H1 (cell line): ENCODE results near the gene TRABD2B. TPM values are rescaled to one million over a fixed set of nuclear protein-coding genes. Genes with fewer than 3 reads are reported as not detected.

Experiments used
- CTCF ChIA-PET: fragments of 300-600 bp; sonication (Branson Sonifier 250); formaldehyde crosslinking; loops from one replicate; lab custom pipeline; 2021; ENCODE audit not compliant: partially characterized antibody; lab: Charles Lee
- POLR2A ChIA-PET: fragments of 300-600 bp; sonication (Branson Sonifier 250); formaldehyde crosslinking; loops from one replicate; lab custom pipeline; 2021; ENCODE audit warnings: inconsistent platforms; ENCODE audit not compliant: partially characterized antibody; lab: Charles Lee
- DNase-seq, 2 experiments: peaks; one replicate each; pipeline versions ENCODE4 v3.0.0 to v3.0.0-alpha.2; 2010 to 2022; ENCODE audit warnings: low spot score in 2 of 2, low read depth in 1 of 2, mixed read lengths in 1 of 2
- FAIRE-seq: peaks from 2 replicates; lab custom pipeline; 2011; peaks lifted over from hg19 to GRCh38; lab: Jason Lieb, UNC
- H2AFZ ChIP-seq: 2 replicates; pipeline ENCODE4 v1.8.1; 2012; ENCODE audit warnings: low read length, inconsistent platforms
- H2AK5ac ChIP-seq: 2 replicates; pipeline ENCODE4 v1.6.1; 2013; ENCODE audit warnings: low read depth, low read length
- H2BK120ac ChIP-seq: replicated peaks from 2 replicates; pipeline ENCODE3; 2013; ENCODE audit warnings: low read depth, low read length, inconsistent platforms
- H2BK12ac ChIP-seq: 2 replicates; pipeline ENCODE4 v1.6.1; 2013; ENCODE audit warnings: low read depth, low read length
- H2BK15ac ChIP-seq: 2 replicates; pipeline ENCODE4 v1.6.1; 2013; ENCODE audit warnings: low read length
- H2BK20ac ChIP-seq: 2 replicates; pipeline ENCODE4 v1.6.1; 2013; ENCODE audit warnings: low read length
- H2BK5ac ChIP-seq: 2 replicates; pipeline ENCODE4 v1.6.1; 2013; ENCODE audit warnings: low read depth, low read length
- H3K14ac ChIP-seq: 2 replicates; pipeline ENCODE4 v1.6.1; 2013; ENCODE audit warnings: inconsistent platforms; ENCODE audit not compliant: insufficient read length
- H3K18ac ChIP-seq: 2 replicates; pipeline ENCODE4 v1.6.1; 2013; ENCODE audit warnings: low read length; ENCODE audit errors: extremely low read depth
- H3K23ac ChIP-seq: 2 replicates; pipeline ENCODE4 v1.6.1; 2013; ENCODE audit warnings: inconsistent platforms; ENCODE audit not compliant: insufficient read length
- H3K23me2 ChIP-seq: 2 replicates; pipeline ENCODE4 v1.6.1; 2013; ENCODE audit warnings: low read depth, low read length
- H3K27ac ChIP-seq: 2 replicates; pipeline ENCODE4 v1.6.1; 2011; ENCODE audit warnings: low read depth, low read length, inconsistent platforms
- H3K27me3 ChIP-seq, 4 experiments: replicated peaks in 1 of 4; 1 replicate in 1 of 4; 2 replicates in 3 of 4; pipeline versions ENCODE4 v1.6.1 to v1.8.1; 2011 to 2013; ENCODE audit warnings: low read length in 3 of 4, mild to moderate bottlenecking in 3 of 4, inconsistent platforms in 2 of 4, mixed read lengths in 2 of 4, moderate library complexity in 1 of 4; ENCODE audit not compliant: control insufficient read depth in 3 of 4, insufficient read depth in 3 of 4; ENCODE audit errors: extremely low read depth in 1 of 4
- H3K36me3 ChIP-seq, 4 experiments: 2 replicates each; pipeline versions ENCODE4 v1.6.1 to v1.8.1; 2011 to 2013; ENCODE audit warnings: mild to moderate bottlenecking in 4 of 4, low read length in 3 of 4, moderate library complexity in 2 of 4, control low read depth in 1 of 4, inconsistent platforms in 1 of 4; ENCODE audit not compliant: insufficient read depth in 4 of 4, control insufficient read depth in 2 of 4
- H3K4ac ChIP-seq: replicated peaks from 2 replicates; pipeline ENCODE3; 2013; ENCODE audit warnings: low read length, low read depth, mixed read lengths, inconsistent platforms; ENCODE audit not compliant: insufficient read length
- H3K4me1 ChIP-seq, 4 experiments: replicated peaks in 1 of 4; 1 replicate in 1 of 4; 2 replicates in 3 of 4; pipeline versions ENCODE4 v1.6.1 to v1.8.1; 2011 to 2013; ENCODE audit warnings: low read length in 3 of 4, inconsistent platforms in 2 of 4, mixed read lengths in 1 of 4; ENCODE audit not compliant: insufficient read depth in 4 of 4, control insufficient read depth in 3 of 4
- H3K4me2 ChIP-seq, 2 experiments: 2 replicates each; pipeline versions ENCODE4 v1.6.1 to v1.8.1; 2011 to 2013; ENCODE audit warnings: low read depth in 2 of 2, low read length in 2 of 2, control low read depth in 1 of 2, inconsistent platforms in 1 of 2, mild to moderate bottlenecking in 1 of 2; ENCODE audit not compliant: insufficient read depth in 1 of 2
- H3K4me3 ChIP-seq, 4 experiments: fragments of 200-600, 300-600 bp in 1 of 4; sonication (generic), shearing (Covaris generic), sonication (Bioruptor Twin) in 1 of 4; 2 replicates each; pipeline versions ENCODE4 v1.5.1 to v1.8.1; 2011 to 2016; ENCODE audit warnings: low read length in 4 of 4, low read depth in 3 of 4, control low read depth in 2 of 4, inconsistent platforms in 2 of 4, mild to moderate bottlenecking in 2 of 4, mixed read lengths in 1 of 4, moderate library complexity in 1 of 4; ENCODE audit not compliant: insufficient read depth in 2 of 4; ENCODE audit errors: extremely low read depth in 1 of 4
- H3K56ac ChIP-seq: replicated peaks from 2 replicates; pipeline ENCODE3; 2013; ENCODE audit warnings: low read depth, mild to moderate bottlenecking, mixed read lengths, low read length, inconsistent platforms; ENCODE audit not compliant: insufficient read length
- H3K79me1 ChIP-seq: 2 replicates; pipeline ENCODE4 v1.6.1; 2013; ENCODE audit warnings: low read depth, low read length, control low read depth
- H3K79me2 ChIP-seq, 2 experiments: 2 replicates each; pipeline versions ENCODE4 v1.6.1 to v1.8.1; 2012 to 2013; ENCODE audit warnings: low read length in 2 of 2, mild to moderate bottlenecking in 2 of 2, inconsistent platforms in 1 of 2; ENCODE audit not compliant: insufficient read depth in 2 of 2, control insufficient read depth in 1 of 2
- H3K9ac ChIP-seq, 4 experiments: replicated peaks in 1 of 4; 1 replicate in 1 of 4; 2 replicates in 3 of 4; pipeline versions ENCODE4 v1.6.1 to v1.8.1; 2011 to 2013; ENCODE audit warnings: low read depth in 3 of 4, low read length in 3 of 4, control low read depth in 2 of 4, mild to moderate bottlenecking in 2 of 4, moderate library complexity in 2 of 4, inconsistent platforms in 1 of 4; ENCODE audit errors: extremely low read depth in 1 of 4
- H3K9me3 ChIP-seq, 2 experiments: 2 replicates each; pipeline versions ENCODE4 v1.6.1 to v1.8.1; 2012 to 2013; ENCODE audit warnings: mild to moderate bottlenecking in 2 of 2, moderate library complexity in 2 of 2, control low read depth in 1 of 2, inconsistent platforms in 1 of 2, low read depth in 1 of 2, low read length in 1 of 2, mixed read lengths in 1 of 2; ENCODE audit not compliant: insufficient read depth in 2 of 2
- H4K20me1 ChIP-seq, 2 experiments: replicated peaks in 1 of 2; 2 replicates each; pipeline versions ENCODE3 to v1.8.1; 2011 to 2013; ENCODE audit warnings: inconsistent platforms in 2 of 2, low read length in 2 of 2, mild to moderate bottlenecking in 1 of 2; ENCODE audit not compliant: insufficient read depth in 2 of 2, control insufficient read depth in 1 of 2
- H4K5ac ChIP-seq: 2 replicates; pipeline ENCODE4 v1.6.1; 2013; ENCODE audit warnings: low read length, low read depth, mixed read lengths, inconsistent platforms; ENCODE audit not compliant: insufficient read length
- H4K8ac ChIP-seq: 2 replicates; pipeline ENCODE4 v1.8.0; 2013; ENCODE audit warnings: mild to moderate bottlenecking, moderate library complexity, low read length, inconsistent platforms; ENCODE audit not compliant: insufficient read depth; ENCODE audit errors: extremely low read depth
- H4K91ac ChIP-seq: replicated peaks from 2 replicates; pipeline ENCODE3; 2013; ENCODE audit warnings: low read length, mixed read lengths, inconsistent platforms; ENCODE audit not compliant: insufficient read length
- BRCA1 ChIP-seq: IDR thresholded peaks from 2 replicates; pipeline ENCODE4 v1.6.1; 2012; ENCODE audit warnings: low read depth, low read length, improper control_type of control experiment
- CBX8 ChIP-seq: fragments of 300-800, 300-1000 bp; sonication (generic); IDR thresholded peaks from 2 replicates; pipeline ENCODE4 v1.7.1; 2016; ENCODE audit warnings: low read depth, low read length, borderline replicate concordance
- FOSL1 ChIP-seq: IDR thresholded peaks from 2 replicates; pipeline ENCODE4 v1.6.1; 2011; ENCODE audit warnings: mild to moderate bottlenecking, low read depth, low read length, moderate library complexity; ENCODE audit not compliant: insufficient read depth
- GTF2F1 ChIP-seq: IDR thresholded peaks from 2 replicates; pipeline ENCODE4 v1.6.1; 2012; ENCODE audit warnings: low read depth, low read length, improper control_type of control experiment, borderline replicate concordance
- JUN ChIP-seq: IDR thresholded peaks from 2 replicates; pipeline ENCODE4 v1.6.1; 2011; ENCODE audit warnings: low read depth, mild to moderate bottlenecking, improper control_type of control experiment, low read length
- KDM5A ChIP-seq: fragments of 200-600 bp; IDR thresholded peaks from 2 replicates; pipeline ENCODE4 v1.7.1; 2012; ENCODE audit warnings: mild to moderate bottlenecking, low read length, inconsistent platforms, mixed read lengths
- MAFK ChIP-seq: IDR thresholded peaks from 2 replicates; pipeline ENCODE4 v1.6.1; 2012; ENCODE audit warnings: low read depth, mild to moderate bottlenecking, improper control_type of control experiment, low read length
- NANOG ChIP-seq: IDR thresholded peaks from 2 replicates; pipeline ENCODE4 v1.6.1; 2011; ENCODE audit warnings: low read length, low read depth, mild to moderate bottlenecking, inconsistent platforms; ENCODE audit not compliant: insufficient read depth, poor library complexity, severe bottlenecking
- POU5F1 ChIP-seq: IDR thresholded peaks from 2 replicates; pipeline ENCODE4 v1.6.1; 2011; ENCODE audit warnings: low read depth, mild to moderate bottlenecking, low read length, moderate library complexity
- SIN3A ChIP-seq, 2 experiments: IDR thresholded peaks in 1 of 2; conservative IDR thresholded peaks in 1 of 2; 2 replicates each; pipeline ENCODE4 v1.6.1; 2011 to 2012; ENCODE audit warnings: low read length in 2 of 2, improper control_type of control experiment in 1 of 2, low read depth in 1 of 2, mild to moderate bottlenecking in 1 of 2
- SP1 ChIP-seq: IDR thresholded peaks from 2 replicates; pipeline ENCODE4 v1.6.1; 2011; ENCODE audit warnings: low read depth, low read length
- TCF12 ChIP-seq: IDR thresholded peaks from 2 replicates; pipeline ENCODE4 v1.6.1; 2011; ENCODE audit warnings: low read depth, mild to moderate bottlenecking, low read length
- YY1 ChIP-seq: IDR thresholded peaks from 2 replicates; pipeline ENCODE4 v1.6.1; 2011; ENCODE audit warnings: low read depth, mild to moderate bottlenecking, low read length
- WGBS, 2 experiments: shearing (Covaris generic) in 1 of 2; methylation state at CpG; one replicate each; pipeline versions ENCODE4 v1.1.6 to v1.1.7; 2013 to 2015; ENCODE audit warnings: low lambda C conversion rate in 2 of 2, mixed read lengths in 2 of 2, inconsistent platforms in 1 of 2, low coverage in 1 of 2, missing lambda C conversion rate in 1 of 2; ENCODE audit not compliant: insufficient replicate concordance in 2 of 2, insufficient coverage in 1 of 2, insufficient read length in 1 of 2; ENCODE audit errors: extremely low coverage in 1 of 2, missing lambda C conversion rate in 1 of 2; 5-methylcytosine and 5-hydroxymethylcytosine counted together
- polyA plus RNA-seq, 7 experiments: library from polyadenylated mRNA; depleted of rRNA in 3 of 7; stranded (reverse) in 5 of 7; unstranded in 2 of 7; fragments of >200 nt in 5 of 7; fragments of 200-250 nt in 2 of 7; gene quantifications; 1 replicate in 5 of 7; 2 replicates in 1 of 7; 4 replicates in 1 of 7; pipeline versions ENCODE4 v1.2.1 to v1.2.3, GENCODE V29; 2011 to 2013; ENCODE audit warnings: missing spikeins in 2 of 7, mixed read lengths in 2 of 7
- total RNA-seq: library from RNA; stranded (reverse); fragmentation: NEBNext Ultra II Directional; extraction: Animal tissue kit (Norgen Biotek cat#: 25700); gene quantifications from 2 replicates; pipeline ENCODE4 v1.2.1, GENCODE V29; 2021

The TRABD2B gene
- total and polyA plus RNA-seq, 2 of the 8 experiments (the other 6 are each of a cell fraction or from before 2014, with no cell fraction given): 0.95 to 3.4 TPM

DNA sequence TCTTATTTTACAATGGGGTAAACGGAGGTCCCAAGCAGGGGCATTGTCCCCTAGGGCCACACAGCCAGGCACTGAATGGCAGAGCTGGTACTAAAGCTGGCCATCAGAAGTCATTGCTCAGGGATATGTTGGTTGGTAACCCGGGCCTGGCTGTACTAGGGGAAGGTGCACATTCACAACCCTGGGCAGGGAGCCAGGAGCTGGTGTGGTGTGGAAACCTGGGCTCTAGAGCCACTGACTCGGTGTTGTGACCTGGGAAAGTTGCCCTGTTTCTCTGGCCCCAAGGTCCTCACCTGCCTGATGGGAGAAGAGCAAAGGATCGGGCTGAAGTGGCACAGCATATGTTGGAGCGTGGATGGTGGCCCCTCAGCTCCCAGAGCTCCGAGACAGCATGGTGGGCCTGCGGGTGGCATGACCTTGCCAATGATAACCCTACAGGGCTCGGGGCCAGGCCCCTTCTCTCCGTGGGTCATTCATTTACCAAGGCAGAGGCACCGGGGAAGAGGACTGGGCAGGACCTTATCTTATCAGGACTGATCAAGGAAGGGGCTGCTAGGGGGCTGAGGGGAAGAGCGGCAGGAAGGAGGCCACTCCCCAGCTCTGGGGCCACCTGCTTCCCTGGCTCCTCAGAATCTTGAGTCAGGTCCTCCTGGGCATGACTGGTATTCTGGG lies 274.1 kb downstream of the TRABD2B start:
- Histone ChIP-seq H2AK5ac (no peak overlapping the region), H3K27ac (no peak overlapping the region), H4K5ac (no peak overlapping the region), H3K18ac (no peak overlapping the region), H3K23ac (no peak overlapping the region), H4K91ac (no peak overlapping the region), H2BK15ac (no peak overlapping the region), H3K4me2 (no peak overlapping the region), H3K27me3 (peaks cover 12 to 37% (median 31%) of the 10 kb centered on the region in 4 experiments), H3K9me3 (no peaks in the 10 kb centered on the region), H4K8ac (no peak overlapping the region; the same call in 1 of the 2 replicates), H2AFZ (no peak overlapping the region), H3K4me1 (peaks cover 0 to 16% (median 11%) of the 10 kb centered on the region in 4 experiments; a peak in 6 of 7 replicates), H3K14ac (no peak overlapping the region), H2BK120ac (no peak overlapping the region), H2BK20ac (no peak overlapping the region), H3K9ac (no peak overlapping the region), H4K20me1 (no peaks in the 10 kb centered on the region), H3K4ac (no peak overlapping the region), H3K23me2 (no peaks in the 10 kb centered on the region), H3K4me3 (no peak overlapping the region), H2BK5ac (no peak overlapping the region), H3K36me3 (no peaks in the 10 kb centered on the region), H3K79me1 (no peaks in the 10 kb centered on the region), H3K56ac (no peak overlapping the region), H2BK12ac (no peak overlapping the region), H3K79me2 (no peaks in the 10 kb centered on the region)
- ChIA-PET POLR2A (no interaction called here), CTCF (interaction anchor here (0.9 to 11.5 kb wide), 10 partner anchors 15 to 334 kb away, joined by 3 to 129 read pairs (median 6); no protein-coding TSS in a partner anchor)
- DNase-seq (no peak), FAIRE-seq (no peak)
- WGBS, 2 experiments: 91% methylated on average over 11 of the region's 11 CpGs; no CpG with 5 or more reads in 1 of the 2 experiments
- TF ChIP-seq SIN3A (conservative IDR thresholded peaks at IDR 0.05 in 1 of 2, IDR thresholded peaks at IDR 0.05 in 1 of 2; ENCODE audit: low read depth in 1 of 2, low read length in 2 of 2) (no peak), SP1 (no peak), GTF2F1 (no peak), JUN (no peak), BRCA1 (no peak), FOSL1 (no peak), YY1 (no peak), NANOG (no peak), MAFK (no peak), TCF12 (no peak), CBX8 (no peak), POU5F1 (no peak), KDM5A (no peak)
